Stimulated activated CD8-positive, alpha-beta memory T cell treated with anti-CD3 and anti-CD28 coated beads, Interleukin-7, amount 100 ng/mL, for 48 hours (primary cell): ENCODE measurements around the gene USP17L10.
"Not testable (repeated sequence)": the region's sequence is repeated elsewhere in the genome, so short reads cannot be mapped to it uniquely, and the experiment has no call there.

Experiments
- DNase-seq, 2 donors: peaks; one replicate each; pipeline ENCODE4 v3.0.0-alpha.2; 2020; ENCODE audit warnings: low read depth in 1 of 2; ENCODE audit errors: extremely low read depth in 1 of 2

The USP17L10 gene

GRCh38 chr4:9210357-9210756 is at the start of gene USP17L10:
Gene USP17L10 (plus strand): TSS chr4:9210657. CDS start chr4:9210657, 0 bp downstream.
- not testable (repeated sequence) for DNase-seq

GRCh38 chr4:9165990-9166389 is 44.5 kb upstream of the USP17L10 start:
- not testable (repeated sequence) for DNase-seq

GRCh38 chr4:9169791-9170459 is 40.5 kb upstream of the USP17L10 start, which contains the start of gene FAM90A26:
Gene FAM90A26 (plus strand): TSS chr4:9170409. CDS start chr4:9173173, 2,764 bp downstream.
- DNase-seq = not testable (repeated sequence)

- not testable (repeated sequence) for DNase-seq
Observed at GRCh38 chr4:9214701-9215100, 4.2 kb downstream of the USP17L10 start.

- DNase-seq = not testable (repeated sequence)
Observed at GRCh38 chr4:9215105-9215504, 4.6 kb downstream of the USP17L10 start, which contains the start of gene USP17L11. Gene USP17L11 (plus strand): TSS chr4:9215405. CDS start chr4:9215405, 0 bp downstream.

GRCh38 chr4:9219852-9220251 is 9.4 kb downstream of the USP17L10 start, which contains the start of gene USP17L12:
Gene USP17L12 (plus strand): TSS chr4:9220152. CDS start chr4:9220152, 0 bp downstream.
- DNase-seq = not testable (repeated sequence)

GRCh38 chr4:9224596-9224995 is 14.1 kb downstream of the USP17L10 start, which contains the start of gene USP17L13:
Gene USP17L13 (plus strand): TSS chr4:9224896. CDS start chr4:9224896, 0 bp downstream.
- DNase-seq = not testable (repeated sequence)

GRCh38 chr4:9230249-9230648 is 19.8 kb downstream of the USP17L10 start:
- DNase-seq = not testable (repeated sequence)

GRCh38 chr4:9234085-9234484 is 23.6 kb downstream of the USP17L10 start, which contains the start of gene USP17L15:
Gene USP17L15 (plus strand): TSS chr4:9234385. CDS start chr4:9234385, 0 bp downstream.
- DNase-seq = not testable (repeated sequence)

GRCh38 chr4:9238461-9238860 is 28.0 kb downstream of the USP17L10 start:
- not testable (repeated sequence) for DNase-seq

GRCh38 chr4:9243579-9243978 is 33.1 kb downstream of the USP17L10 start, which contains the start of gene USP17L17:
Gene USP17L17 (plus strand): TSS chr4:9243879. CDS start chr4:9243879, 0 bp downstream.
- not testable (repeated sequence) for DNase-seq

- DNase-seq = not testable (repeated sequence)
Observed at GRCh38 chr4:9247953-9248680, 37.7 kb downstream of the USP17L10 start, which contains the start of gene USP17L18. Gene USP17L18 (plus strand): TSS chr4:9248630. CDS start chr4:9248630, 0 bp downstream.

GRCh38 chr4:9253078-9253477 is 42.6 kb downstream of the USP17L10 start, which contains the start of gene USP17L19:
Gene USP17L19 (plus strand): TSS chr4:9253378. CDS start chr4:9253378, 0 bp downstream.
- not testable (repeated sequence) for DNase-seq

GRCh38 chr4:9257824-9258223 is 47.4 kb downstream of the USP17L10 start, which contains the start of gene USP17L20:
Gene USP17L20 (plus strand): TSS chr4:9258124. CDS start chr4:9258124, 0 bp downstream.
- not testable (repeated sequence) for DNase-seq
